ENCODE measurements around the gene ADAMTS7. TPM values are rescaled to one million over a fixed set of nuclear protein-coding genes. Genes with fewer than 3 reads are reported as not detected.

ADAMTS7 gene
- total RNA-seq, 1 donor from 2014 or later = 19.2 TPM

DNA sequence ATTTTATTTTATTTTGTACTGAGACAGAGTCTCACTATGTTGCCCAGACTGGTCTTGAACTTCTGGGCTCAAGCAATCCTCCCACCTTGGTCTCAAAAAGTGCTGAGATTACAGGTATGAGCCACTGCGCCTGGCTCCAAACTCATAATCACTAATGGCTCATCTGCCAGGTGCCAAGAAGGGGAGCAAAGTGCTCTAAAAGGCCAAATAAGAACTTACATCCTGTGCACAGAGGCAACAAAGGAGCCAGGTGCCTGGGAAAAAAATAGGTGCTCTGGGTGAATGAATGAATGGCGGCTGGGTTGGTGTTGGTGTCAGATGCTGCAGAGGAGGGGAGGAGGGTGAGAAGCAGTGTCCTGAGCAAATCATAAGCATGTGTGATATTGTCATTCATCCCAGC is 25.9 kb upstream of the ADAMTS7 start:
- Mint-ChIP-seq H3K4me3 (no peak overlapping the region), H3K4me1 (peaks cover 31% of the 10 kb centered on the region), H3K27ac (no peak overlapping the region), H3K9me3 (no peaks in the 10 kb centered on the region), H3K27me3 (ENCODE audit: insufficient read depth, low read depth) (peaks cover 2% of the 10 kb centered on the region), H3K36me3 (no peaks in the 10 kb centered on the region)
- Histone ChIP-seq H3K79me2 (ENCODE audit: low read depth) (no peaks in the 10 kb centered on the region), H4K20me1 (ENCODE audit: low read depth) (no peaks in the 10 kb centered on the region), H3K36me3 (no peaks in the 10 kb centered on the region), H3K4me3 (no peak overlapping the region), H3K4me1 (peaks cover 6% of the 10 kb centered on the region), H3K4me2 (no peak overlapping the region), H2AFZ (replicated peaks) (no peak overlapping the region), H3F3A (ENCODE audit: low read depth) (peaks cover 4% of the 10 kb centered on the region), H3K9ac (no peak overlapping the region), H3K27ac (no peak overlapping the region), H3K27me3 (no peaks in the 10 kb centered on the region), H3K9me3 (ENCODE audit: low read depth) (no peaks in the 10 kb centered on the region)
- no peak for DNase-seq (ENCODE audit: low spot score)
- TF ChIP-seq, protein P1, sequence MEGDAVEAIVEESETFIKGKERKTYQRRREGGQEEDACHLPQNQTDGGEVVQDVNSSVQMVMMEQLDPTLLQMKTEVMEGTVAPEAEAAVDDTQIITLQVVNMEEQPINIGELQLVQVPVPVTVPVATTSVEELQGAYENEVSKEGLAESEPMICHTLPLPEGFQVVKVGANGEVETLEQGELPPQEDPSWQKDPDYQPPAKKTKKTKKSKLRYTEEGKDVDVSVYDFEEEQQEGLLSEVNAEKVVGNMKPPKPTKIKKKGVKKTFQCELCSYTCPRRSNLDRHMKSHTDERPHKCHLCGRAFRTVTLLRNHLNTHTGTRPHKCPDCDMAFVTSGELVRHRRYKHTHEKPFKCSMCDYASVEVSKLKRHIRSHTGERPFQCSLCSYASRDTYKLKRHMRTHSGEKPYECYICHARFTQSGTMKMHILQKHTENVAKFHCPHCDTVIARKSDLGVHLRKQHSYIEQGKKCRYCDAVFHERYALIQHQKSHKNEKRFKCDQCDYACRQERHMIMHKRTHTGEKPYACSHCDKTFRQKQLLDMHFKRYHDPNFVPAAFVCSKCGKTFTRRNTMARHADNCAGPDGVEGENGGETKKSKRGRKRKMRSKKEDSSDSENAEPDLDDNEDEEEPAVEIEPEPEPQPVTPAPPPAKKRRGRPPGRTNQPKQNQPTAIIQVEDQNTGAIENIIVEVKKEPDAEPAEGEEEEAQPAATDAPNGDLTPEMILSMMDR (IDR thresholded peaks at IDR 0.05) = no peak
- no peak for TF ChIP-seq EZH2phosphoT487 (IDR thresholded peaks at IDR 0.05)
- no peak for TF ChIP-seq EZH2 (IDR thresholded peaks at IDR 0.05)

DNA sequence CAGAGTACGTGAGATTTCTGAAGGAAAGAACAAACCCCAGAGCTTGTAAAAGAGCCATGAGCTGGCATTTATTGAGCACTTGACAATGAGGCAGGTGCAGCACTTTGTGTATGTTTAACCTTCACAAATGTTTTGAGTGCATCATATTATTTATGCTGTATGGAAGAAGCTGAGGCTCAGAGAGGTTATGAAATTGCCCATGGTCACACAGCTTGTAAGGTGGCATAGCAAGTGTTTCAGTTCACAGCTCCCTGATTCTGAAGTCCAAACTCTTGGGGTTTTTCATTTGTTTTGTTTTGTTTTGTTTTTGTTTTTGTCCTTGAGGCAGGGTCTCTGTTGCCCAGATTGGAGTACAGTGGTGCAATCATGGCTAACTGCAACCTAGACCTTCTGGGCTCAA is 25.1 kb upstream of the ADAMTS7 start:
- Histone ChIP-seq H3K4me3 (no peak overlapping the region), H3K79me2 (ENCODE audit: low read depth) (no peaks in the 10 kb centered on the region), H3K9me3 (ENCODE audit: low read depth) (no peaks in the 10 kb centered on the region), H3F3A (ENCODE audit: low read depth) (peaks cover 4% of the 10 kb centered on the region), H4K20me1 (ENCODE audit: low read depth) (no peaks in the 10 kb centered on the region), H3K4me2 (no peak overlapping the region), H3K36me3 (no peaks in the 10 kb centered on the region), H2AFZ (replicated peaks) (no peak overlapping the region), H3K9ac (no peak overlapping the region), H3K27me3 (no peaks in the 10 kb centered on the region), H3K4me1 (peaks cover 7% of the 10 kb centered on the region), H3K27ac (no peak overlapping the region)
- peaks cover 2% of the 10 kb centered on the region for H3K27me3 Mint-ChIP-seq (ENCODE audit: insufficient read depth, low read depth)
- no peak for DNase-seq (ENCODE audit: low spot score)
- H3K4me1 Mint-ChIP-seq = peaks cover 30% of the 10 kb centered on the region
- H3K27ac Mint-ChIP-seq = no peak overlapping the region
- H3K9me3 Mint-ChIP-seq = no peaks in the 10 kb centered on the region
- TF ChIP-seq, protein P1 (IDR thresholded peaks at IDR 0.05) = no peak
- no peak for TF ChIP-seq EZH2phosphoT487 (IDR thresholded peaks at IDR 0.05)
- no peak for TF ChIP-seq EZH2 (IDR thresholded peaks at IDR 0.05)
- no peak overlapping the region for H3K4me3 Mint-ChIP-seq
- no peaks in the 10 kb centered on the region for H3K36me3 Mint-ChIP-seq

DNA sequence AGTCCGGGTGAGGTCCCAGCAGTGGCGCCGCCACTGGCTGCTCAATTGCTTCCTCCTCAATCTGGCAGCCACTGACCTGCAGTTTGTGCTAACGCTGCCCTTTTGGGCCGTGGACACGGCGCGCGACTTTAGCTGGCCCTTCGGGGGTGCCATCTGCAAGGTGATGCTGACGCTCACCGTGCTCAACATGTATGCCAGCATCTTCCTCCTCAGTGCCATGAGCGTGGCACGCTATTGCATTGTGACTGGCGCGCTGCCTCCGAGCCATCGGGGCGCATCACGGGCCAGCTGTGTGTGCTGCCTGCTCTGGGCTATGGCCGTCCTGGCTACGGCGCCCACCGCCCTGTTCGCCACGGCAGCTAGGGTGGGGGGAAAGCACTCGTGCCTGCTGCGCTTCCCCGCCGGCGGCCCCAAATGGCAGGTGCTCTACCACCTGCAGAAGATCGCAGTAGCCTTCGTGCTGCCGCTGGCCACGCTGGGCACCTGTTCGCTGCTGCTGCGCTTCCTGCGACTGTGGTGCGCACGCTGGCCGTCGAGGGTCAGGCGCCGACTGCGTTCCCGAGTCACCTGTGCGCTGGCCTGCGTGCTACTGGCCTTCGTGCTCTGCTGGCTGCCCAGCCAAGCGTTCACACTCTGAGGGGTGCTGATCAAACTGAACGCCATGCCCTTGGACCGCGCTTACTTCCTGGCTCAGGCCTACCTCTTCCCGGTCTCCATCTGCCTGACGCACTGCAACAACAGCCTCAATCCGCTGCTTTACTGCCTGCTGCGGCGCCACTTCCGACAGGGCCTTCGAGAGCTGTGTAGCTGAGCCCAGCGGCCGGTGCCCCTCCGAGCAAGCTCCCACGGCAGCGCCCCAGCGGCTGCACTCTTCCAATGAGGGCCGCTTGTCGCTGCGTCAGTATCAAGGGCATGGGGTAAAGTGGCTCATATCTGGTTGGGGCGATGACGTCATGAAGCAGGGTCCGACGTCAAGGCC is 20.3 kb upstream of the ADAMTS7 start:
- Histone ChIP-seq H3K9ac (no peak overlapping the region), H3K9me3 (ENCODE audit: low read depth) (no peaks in the 10 kb centered on the region), H2AFZ (replicated peaks) (no peak overlapping the region), H3K4me1 (peaks cover 7% of the 10 kb centered on the region), H3F3A (ENCODE audit: low read depth) (peaks cover 4% of the 10 kb centered on the region), H3K79me2 (ENCODE audit: low read depth) (no peaks in the 10 kb centered on the region), H3K36me3 (no peaks in the 10 kb centered on the region), H3K4me3 (no peak overlapping the region), H4K20me1 (ENCODE audit: low read depth) (no peaks in the 10 kb centered on the region), H3K27me3 (no peaks in the 10 kb centered on the region), H3K4me2 (no peak overlapping the region), H3K27ac (no peak overlapping the region)
- no peaks in the 10 kb centered on the region for H3K9me3 Mint-ChIP-seq
- H3K4me1 Mint-ChIP-seq = peaks cover 13% of the 10 kb centered on the region
- peak overlapping the region; percentile 57 for H3K27ac Mint-ChIP-seq
- H3K36me3 Mint-ChIP-seq = no peaks in the 10 kb centered on the region
- TF ChIP-seq, protein P1 (IDR thresholded peaks at IDR 0.05) = no peak
- no peak for TF ChIP-seq EZH2 (IDR thresholded peaks at IDR 0.05)
- TF ChIP-seq EZH2phosphoT487 (IDR thresholded peaks at IDR 0.05) = no peak
- DNase-seq (ENCODE audit: low spot score) = no peak
- H3K4me3 Mint-ChIP-seq = no peak overlapping the region
- H3K27me3 Mint-ChIP-seq (ENCODE audit: insufficient read depth, low read depth) = peaks cover 5% of the 10 kb centered on the region
